Thyroid gland (tissue), 4 donors: ENCODE data around the gene ADCY9. TPM values are rescaled to one million over a fixed set of nuclear protein-coding genes. Genes with fewer than 3 reads are reported as not detected.

Experiments used
- DNase-seq, 2 donors: peaks; one replicate each; pipeline ENCODE4 v3.0.0-alpha.2; 2019
- H3K27ac ChIP-seq, 3 donors: fragments of 200-600 bp; sonication (generic); 1 replicate in 2 of 3; 2 replicates in 1 of 3; pipeline ENCODE4 v1.5.1; 2016 to 2019; ENCODE audit warnings: mild to moderate bottlenecking in 1 of 3, moderate library complexity in 1 of 3
- H3K27me3 ChIP-seq: fragments of 200-600 bp; sonication (generic); one replicate; pipeline ENCODE4 v1.5.1; 2019
- H3K36me3 ChIP-seq, 2 donors: fragments of 200-600 bp; sonication (generic); one replicate each; pipeline ENCODE4 v1.5.1; 2016 to 2019
- H3K4me1 ChIP-seq, 2 donors: fragments of 200-600 bp; sonication (generic); one replicate each; pipeline ENCODE4 v1.5.1; 2017 to 2019
- H3K4me3 ChIP-seq, 3 donors: fragments of 200-600 bp; sonication (generic); replicated peaks in 1 of 3; 1 replicate in 2 of 3; 2 replicates in 1 of 3; pipeline ENCODE4 v1.5.1; 2016; ENCODE audit warnings: mild to moderate bottlenecking in 1 of 3
- H3K9me3 ChIP-seq: fragments of 200-600 bp; sonication (generic); one replicate; pipeline ENCODE4 v1.5.1; 2017
- CTCF ChIP-seq, 6 experiments: fragments of 200-600 bp in 3 of 6; fragments of 450-650 bp in 3 of 6; sonication (generic) in 3 of 6; IDR thresholded peaks; one replicate each; pipeline ENCODE4 v1.5.1; 2016 to 2019; ENCODE audit warnings: antibody characterized with exemption in 6 of 6, mild to moderate bottlenecking in 2 of 6, inconsistent platforms in 1 of 6, moderate library complexity in 1 of 6
- POLR2A ChIP-seq, 2 donors: fragments of 450-650 bp; IDR thresholded peaks; one replicate each; pipeline ENCODE4 v1.6.1; 2017; ENCODE audit warnings: antibody characterized with exemption in 2 of 2, mild to moderate bottlenecking in 2 of 2, moderate library complexity in 1 of 2
- WGBS, 2 donors: methylation state at CpG; one replicate each; pipeline ENCODE4 v1.1.5; 2017; 5-methylcytosine and 5-hydroxymethylcytosine counted together
- intact Hi-C: fragments of 100-400 bp; cut with DNase I; formaldehyde crosslinking; loops from one replicate; pipeline ENCODE4 v1.15.1; 2023
- total RNA-seq, 4 donors: library from RNA; depleted of rRNA; stranded (reverse); fragments of >200 nt; gene quantifications; one replicate each; pipeline ENCODE4 v1.2.3, GENCODE V29; 2016

Gene ADCY9
- total RNA-seq, 4 donors from 2014 or later, result 61.4 to 123 (median 94.1) TPM

- TF ChIP-seq CTCF (IDR thresholded peaks at IDR 0.05) (no peak), POLR2A (IDR thresholded peaks at IDR 0.05) (no peak)
- WGBS, 2 donors, result 95% methylated on average over 12 of the region's 12 CpGs
- no peaks in the 10 kb centered on the region for H3K36me3 ChIP-seq
- intact Hi-C loops, result no loop called here
- no peaks in the 10 kb centered on the region for H3K9me3 ChIP-seq
- no peaks in the 10 kb centered on the region for H3K27me3 ChIP-seq
- no peak for DNase-seq
- H3K27ac ChIP-seq, result no peak overlapping the region
- H3K4me3 ChIP-seq, result no peak overlapping the region
- peaks cover 0 to 3% of the 10 kb centered on the region in 2 donors for H3K4me1 ChIP-seq
Measured at GRCh38 chr16:4141604-4142003, 25.4 kb upstream of the ADCY9 start.

- TF ChIP-seq POLR2A (IDR thresholded peaks at IDR 0.05), result no peak
- TF ChIP-seq CTCF (IDR thresholded peaks at IDR 0.05), result no peak
- DNase-seq, result peak in 1 of 2 donors; percentile 42
- Histone ChIP-seq H3K4me3 (no peak overlapping the region), H3K27me3 (no peaks in the 10 kb centered on the region), H3K27ac (no peak overlapping the region), H3K36me3 (no peaks in the 10 kb centered on the region), H3K4me1 (peaks cover 5 to 10% of the 10 kb centered on the region in 2 donors), H3K9me3 (no peaks in the 10 kb centered on the region)
- WGBS, 2 donors, result 75 to 84% methylated on average over 3 of the region's 3 CpGs
- intact Hi-C loops, result no loop called here
Measured at GRCh38 chr16:4140652-4141051, 24.4 kb upstream of the ADCY9 start.

- TF ChIP-seq CTCF (IDR thresholded peaks at IDR 0.05) (no peak), POLR2A (IDR thresholded peaks at IDR 0.05) (no peak)
- intact Hi-C loops, result no loop called here
- no peak for DNase-seq
- no peaks in the 10 kb centered on the region for H3K9me3 ChIP-seq
- no peaks in the 10 kb centered on the region for H3K27me3 ChIP-seq
- H3K4me3 ChIP-seq, result no peak overlapping the region
- H3K4me1 ChIP-seq, result peaks cover 5 to 10% of the 10 kb centered on the region in 2 donors
- no peak overlapping the region for H3K27ac ChIP-seq
- no peaks in the 10 kb centered on the region for H3K36me3 ChIP-seq
Measured at GRCh38 chr16:4139968-4140367, 23.7 kb upstream of the ADCY9 start.

GRCh38 chr16:4138713-4139112 is 22.5 kb upstream of the ADCY9 start:
- no peaks in the 10 kb centered on the region for H3K9me3 ChIP-seq
- TF ChIP-seq POLR2A (IDR thresholded peaks at IDR 0.05) (no peak), CTCF (IDR thresholded peaks at IDR 0.05) (no peak)
- no peak overlapping the region for H3K4me3 ChIP-seq
- intact Hi-C loops, result no loop called here
- no peaks in the 10 kb centered on the region for H3K27me3 ChIP-seq
- no peak for DNase-seq
- H3K36me3 ChIP-seq, result no peaks in the 10 kb centered on the region
- H3K4me1 ChIP-seq, result peaks cover 5 to 10% of the 10 kb centered on the region in 2 donors
- WGBS, 2 donors, result 90 to 97% methylated on average over 6 of the region's 6 CpGs
- no peak overlapping the region for H3K27ac ChIP-seq

- 92 to 96% methylated on average over 3 of the region's 3 CpGs for WGBS, 2 donors
- peak overlapping the region in 2 of 3 donors; percentile 79 to 85 for H3K27ac ChIP-seq
- no peak overlapping the region for H3K4me3 ChIP-seq
- intact Hi-C loops, result no loop called here
- no peaks in the 10 kb centered on the region for H3K27me3 ChIP-seq
- no peaks in the 10 kb centered on the region for H3K36me3 ChIP-seq
- TF ChIP-seq CTCF (IDR thresholded peaks at IDR 0.05), result no peak
- H3K9me3 ChIP-seq, result no peaks in the 10 kb centered on the region
- DNase-seq, result no peak
- peaks cover 5 to 10% of the 10 kb centered on the region in 2 donors for H3K4me1 ChIP-seq
Measured at GRCh38 chr16:4137438-4137837, 21.2 kb upstream of the ADCY9 start.
